HEK293T (cell line): ENCODE measurements around the gene TPO.

Experiments used
- ARNT ChIP-seq: fragments of 450-650 bp; IDR thresholded peaks from 2 replicates; pipeline ENCODE4 v1.6.1; 2017; ENCODE audit warnings: mild to moderate bottlenecking
- CTBP1 ChIP-seq: fragments of 450-650 bp; IDR thresholded peaks from 2 replicates; pipeline ENCODE4 v1.6.1; 2016; ENCODE audit warnings: borderline replicate concordance
- FOXA1 ChIP-seq: fragments of 450-650 bp; IDR thresholded peaks from 2 replicates; pipeline ENCODE4 v1.6.1; 2016; ENCODE audit warnings: mild to moderate bottlenecking
- FOXK2 ChIP-seq: fragments of 450-650 bp; IDR thresholded peaks from 2 replicates; pipeline ENCODE4 v1.6.1; 2016; ENCODE audit warnings: mild to moderate bottlenecking
- FOXM1 ChIP-seq: fragments of 450-650 bp; IDR thresholded peaks from 2 replicates; pipeline ENCODE4 v1.6.1; 2017; ENCODE audit warnings: mild to moderate bottlenecking, borderline replicate concordance
- HDGF ChIP-seq: fragments of 450-650 bp; IDR thresholded peaks from 2 replicates; pipeline ENCODE4 v1.6.1; 2017; ENCODE audit warnings: antibody characterized with exemption, borderline replicate concordance
- PKNOX1 ChIP-seq: fragments of 450-650 bp; IDR thresholded peaks from 2 replicates; pipeline ENCODE4 v1.6.1; 2016
- SP1 ChIP-seq: fragments of 450-650 bp; IDR thresholded peaks from 2 replicates; pipeline ENCODE4 v1.6.1; 2017
- TARDBP ChIP-seq: fragments of 450-650 bp; IDR thresholded peaks from 2 replicates; pipeline ENCODE4 v1.6.1; 2016
- ZNF384 ChIP-seq: fragments of 450-650 bp; IDR thresholded peaks from 2 replicates; pipeline ENCODE4 v1.6.1; 2016

GRCh38 chr2:1397350-1397749, 15.9 kb upstream of the TPO start:
- TF ChIP-seq ARNT (no peak), TARDBP (no peak), CTBP1 (no peak), HDGF (no peak), FOXM1 (no peak), FOXK2 (no peak), PKNOX1 (no peak), FOXA1 (no peak), SP1 (no peak), ZNF384 (no peak)
